Heart left ventricle (tissue), 16 donors: Measurements from ENCODE around the gene ANK3. TPM values are rescaled to one million over a fixed set of nuclear protein-coding genes. Genes with fewer than 3 reads are reported as not detected.

Experiments
- ATAC-seq, 4 donors: fragments of 200-7000 bp; cut with Tn5 transposase; one replicate each; pipeline ENCODE4 v1.9.1; 2020 to 2022; ENCODE audit warnings: moderate library complexity in 4 of 4, mild to moderate bottlenecking in 3 of 4, moderate number of reproducible peaks in 1 of 4
- DNase-seq, 5 donors: peaks; one replicate each; pipeline ENCODE4 v3.0.0-alpha.2; 2020
- H3K27ac ChIP-seq, 12 donors: fragments of 200-600 bp; sonication (generic) in 4 of 12; one replicate each; pipeline versions ENCODE4 v1.5.0 to v1.8.0; 2016 to 2022; ENCODE audit warnings: mild to moderate bottlenecking in 2 of 12
- H3K27me3 ChIP-seq, 9 donors: fragments of 200-600 bp; sonication (generic) in 2 of 9; one replicate each; pipeline versions ENCODE4 v1.5.1 to v1.8.0; 2016 to 2022; ENCODE audit warnings: mild to moderate bottlenecking in 3 of 9
- H3K36me3 ChIP-seq, 9 donors: fragments of 200-600 bp; sonication (generic) in 2 of 9; one replicate each; pipeline versions ENCODE4 v1.5.0 to v1.8.0; 2018 to 2022; ENCODE audit warnings: mild to moderate bottlenecking in 2 of 9
- H3K4me1 ChIP-seq, 12 donors: fragments of 200-600 bp; sonication (generic) in 4 of 12; one replicate each; pipeline versions ENCODE4 v1.5.0 to v1.8.0; 2016 to 2022; ENCODE audit warnings: mild to moderate bottlenecking in 3 of 12
- H3K4me3 ChIP-seq, 12 donors: fragments of 200-600 bp; sonication (generic) in 4 of 12; one replicate each; pipeline versions ENCODE4 v1.5.0 to v1.8.0; 2017 to 2022; ENCODE audit warnings: mild to moderate bottlenecking in 9 of 12, moderate library complexity in 4 of 12
- H3K9me3 ChIP-seq, 12 donors: fragments of 200-600 bp; sonication (generic) in 4 of 12; one replicate each; pipeline versions ENCODE4 v1.5.0 to v1.8.0; 2016 to 2022; ENCODE audit warnings: mild to moderate bottlenecking in 1 of 12
- CTCF ChIP-seq, 12 donors: fragments of 200-600 bp; sonication (generic) in 4 of 12; IDR thresholded peaks; one replicate each; pipeline versions ENCODE4 v1.5.0 to v1.8.0; 2018 to 2022; ENCODE audit warnings: antibody characterized with exemption in 12 of 12, mild to moderate bottlenecking in 5 of 12
- POLR2A ChIP-seq, 2 donors: fragments of 450-650 bp; IDR thresholded peaks; one replicate each; pipeline ENCODE4 v1.6.1; 2017; ENCODE audit warnings: antibody characterized with exemption in 2 of 2, mild to moderate bottlenecking in 2 of 2, moderate library complexity in 2 of 2
- WGBS, 4 donors: extraction: QIAGEN DNeasy Blood & Tissue Kit in 2 of 4; methylation state at CpG; one replicate each; pipeline versions ENCODE4 v1.1.5 to v1.1.7; 2013 to 2018; 5-methylcytosine and 5-hydroxymethylcytosine counted together
- intact Hi-C, 10 donors: fragments of 100-400 bp; cut with DNase I; formaldehyde crosslinking; loops; one replicate each; pipeline versions ENCODE4 v1.11.1 to v1.14.2; 2022
- polyA plus RNA-seq, 2 donors: library from polyadenylated mRNA; stranded (reverse); fragments of 200-250 nt; gene quantifications; one replicate each; pipeline ENCODE4 v1.2.3, GENCODE V29; 2013
- total RNA-seq, 9 donors: library from RNA; depleted of rRNA in 2 of 9; stranded (reverse); fragments of >200 nt in 2 of 9; fragmentation: NEBNext Ultra II Directional in 3 of 9; extraction: Animal tissue kit (Norgen Biotek cat#: 25700) in 3 of 9; gene quantifications; one replicate each; pipeline versions ENCODE4 v1.1.0 to v1.2.4, GENCODE V29; 2016 to 2023
- donor health status: ischemic (EF 13 %, LVEDD 7.1; RV severe dilation, severe dysfunction).
- donor health status: healthy with polysubstance abuse.
- donor health status: DM: no; HTN: yes; CAD: no.
- donor health status: DM: no; HTN: no; CAD: no.
- donor health status: ischemic (EF 25% LVEDD 6.9; RV normal size, moderate dysfunction).
- donor health status: ischemic (EF 25% LVEDD 5.7; RV mildly dilated, moderate dysfunction).
- donor health status: healthy.
- donor health status: DM: yes; HTN: yes; CAD: no.
- donor health status: ischemic (EF 35%, LVEDD 5.7; RV mildly dilated, moderate dysfunction).
- donor health status: nonischemic (EF 11% LVEDD 7.7; RV severe dilation, severe dysfunction).
- donor health status: DM: yes; HTN: yes; CAD: no.
- donor health status: PGD.
- donor health status: ischemic (EF 29% LVEDD 5.4; RV normal size, mild dysfunction).
- donor health status: nonischemic (EF 23%, LVEDD 6.1; RV moderate dilation, normal function).

ANK3 gene
- total and polyA plus RNA-seq, 11 donors, result 33.8 to 576 (median 239) TPM

GRCh38 chr10:59984415-59984814 is 405.3 kb downstream of the ANK3 start:
- H3K9me3 ChIP-seq, result peaks cover 0 to 7% (median 0%) of the 10 kb centered on the region in 12 donors
- no peak for DNase-seq
- intact Hi-C loops, result no loop called here
- H3K36me3 ChIP-seq, result no peaks in the 10 kb centered on the region
- ATAC-seq, result no peak
- TF ChIP-seq POLR2A (IDR thresholded peaks at IDR 0.05) (no peak), CTCF (IDR thresholded peaks at IDR 0.05) (no peak)
- no peak overlapping the region for H3K4me3 ChIP-seq
- WGBS, 4 donors, result 93 to 97% (median 96%) methylated on average over 1 of the region's 1 CpG
- no peaks in the 10 kb centered on the region for H3K27me3 ChIP-seq
- H3K4me1 ChIP-seq, result no peaks in the 10 kb centered on the region
- H3K27ac ChIP-seq, result no peak overlapping the region

- Histone ChIP-seq H3K9me3 (peaks cover 0 to 26% (median 11%) of the 10 kb centered on the region in 12 donors), H3K4me1 (no peaks in the 10 kb centered on the region), H3K36me3 (no peaks in the 10 kb centered on the region), H3K27ac (no peak overlapping the region), H3K4me3 (no peak overlapping the region), H3K27me3 (no peaks in the 10 kb centered on the region)
- 78 to 90% (median 82%) methylated on average over 1 of the region's 1 CpG for WGBS, 4 donors
- ATAC-seq (no peak), DNase-seq (no peak)
- TF ChIP-seq CTCF (IDR thresholded peaks at IDR 0.05), result no peak
- no peak for TF ChIP-seq POLR2A (IDR thresholded peaks at IDR 0.05)
- intact Hi-C loops, result no loop called here
Measured at GRCh38 chr10:59980356-59980755, 409.3 kb downstream of the ANK3 start.

GRCh38 chr10:59977486-59977885 is 412.2 kb downstream of the ANK3 start:
- no peak overlapping the region for H3K27ac ChIP-seq
- H3K9me3 ChIP-seq, result peaks cover 0 to 26% (median 11%) of the 10 kb centered on the region in 12 donors
- TF ChIP-seq POLR2A (IDR thresholded peaks at IDR 0.05) (no peak), CTCF (IDR thresholded peaks at IDR 0.05) (no peak)
- no peaks in the 10 kb centered on the region for H3K4me1 ChIP-seq
- DNase-seq (no peak), ATAC-seq (no peak)
- H3K4me3 ChIP-seq, result no peak overlapping the region
- no peaks in the 10 kb centered on the region for H3K27me3 ChIP-seq
- intact Hi-C loops, result no loop called here
- no peaks in the 10 kb centered on the region for H3K36me3 ChIP-seq

GRCh38 chr10:59976909-59977308 is 412.8 kb downstream of the ANK3 start:
- TF ChIP-seq CTCF (IDR thresholded peaks at IDR 0.05), result no peak
- no peak for TF ChIP-seq POLR2A (IDR thresholded peaks at IDR 0.05)
- no peak for DNase-seq

More at GRCh38 chr10:59976909-59977308, 412.8 kb downstream of the ANK3 start:
- H3K27me3 ChIP-seq, result no peaks in the 10 kb centered on the region
- H3K9me3 ChIP-seq, result peaks cover 0 to 26% (median 11%) of the 10 kb centered on the region in 12 donors
- H3K27ac ChIP-seq, result no peak overlapping the region
- peaks cover 0 to 4% (median 0%) of the 10 kb centered on the region in 12 donors for H3K4me1 ChIP-seq
- H3K36me3 ChIP-seq, result no peaks in the 10 kb centered on the region
- ATAC-seq, result no peak
- H3K4me3 ChIP-seq, result no peak overlapping the region
- intact Hi-C loops, result no loop called here
